NCI-H146 (cell line): ENCODE results near the gene ENG.
"Not testable (repeated sequence)": the region's sequence is repeated elsewhere in the genome, so short reads cannot be mapped to it uniquely, and the experiment has no call there.

Experiments used
- DNase-seq: peaks from one replicate; lab custom pipeline; 2025; lab: John Stamatoyannopoulos, UW

ENG gene

DNA sequence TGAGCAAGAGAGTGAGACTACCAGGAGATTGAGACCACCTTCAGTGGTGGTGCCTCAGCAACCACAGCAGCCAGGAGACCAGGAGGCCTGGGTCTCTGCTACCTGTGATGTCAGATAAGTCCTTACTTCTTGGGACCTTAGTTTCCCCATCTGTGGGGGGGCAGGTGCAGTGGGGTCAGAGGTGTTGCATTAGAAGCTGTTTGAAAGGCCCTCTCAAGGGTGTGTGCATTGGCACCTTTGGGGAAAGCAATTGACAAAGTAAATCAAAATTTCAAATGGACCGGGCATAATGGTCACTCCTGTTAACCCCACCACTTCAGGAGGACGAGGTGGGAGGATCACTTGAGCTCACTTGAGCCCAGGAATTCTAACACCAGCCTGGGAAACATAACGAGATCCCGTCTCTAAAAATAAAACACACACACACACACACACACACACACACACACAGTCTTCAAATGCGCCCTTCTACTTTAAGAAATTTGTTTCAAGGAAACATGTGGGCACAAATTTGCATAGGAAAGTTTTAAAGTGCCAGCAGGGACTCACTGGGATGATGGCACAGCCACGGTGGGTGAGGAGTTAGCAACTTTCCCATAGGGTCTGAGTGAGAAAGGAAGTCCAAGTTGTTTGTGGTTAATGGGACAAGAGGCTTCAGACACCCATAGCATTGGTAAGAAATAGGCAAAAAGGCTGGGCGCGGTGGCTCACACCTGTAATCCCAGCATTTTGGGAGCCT, 24.4 kb upstream of the ENG start:
- no peak for DNase-seq

- DNase-seq: peak; percentile 25
Observed at GRCh38 chr9:127878001-127878651, 23.7 kb upstream of the ENG start.

GRCh38 chr9:127877566-127877998, 23.1 kb upstream of the ENG start, which contains the start of gene AK1:
Gene AK1, minus strand, starts transcription at chr9:127877675. Its CDS starts 3,058 bp downstream, at chr9:127874617.
- peak; percentile 60 for DNase-seq

GRCh38 chr9:127876764-127877562, 22.5 kb upstream of the ENG start:
- DNase-seq: no peak

DNA sequence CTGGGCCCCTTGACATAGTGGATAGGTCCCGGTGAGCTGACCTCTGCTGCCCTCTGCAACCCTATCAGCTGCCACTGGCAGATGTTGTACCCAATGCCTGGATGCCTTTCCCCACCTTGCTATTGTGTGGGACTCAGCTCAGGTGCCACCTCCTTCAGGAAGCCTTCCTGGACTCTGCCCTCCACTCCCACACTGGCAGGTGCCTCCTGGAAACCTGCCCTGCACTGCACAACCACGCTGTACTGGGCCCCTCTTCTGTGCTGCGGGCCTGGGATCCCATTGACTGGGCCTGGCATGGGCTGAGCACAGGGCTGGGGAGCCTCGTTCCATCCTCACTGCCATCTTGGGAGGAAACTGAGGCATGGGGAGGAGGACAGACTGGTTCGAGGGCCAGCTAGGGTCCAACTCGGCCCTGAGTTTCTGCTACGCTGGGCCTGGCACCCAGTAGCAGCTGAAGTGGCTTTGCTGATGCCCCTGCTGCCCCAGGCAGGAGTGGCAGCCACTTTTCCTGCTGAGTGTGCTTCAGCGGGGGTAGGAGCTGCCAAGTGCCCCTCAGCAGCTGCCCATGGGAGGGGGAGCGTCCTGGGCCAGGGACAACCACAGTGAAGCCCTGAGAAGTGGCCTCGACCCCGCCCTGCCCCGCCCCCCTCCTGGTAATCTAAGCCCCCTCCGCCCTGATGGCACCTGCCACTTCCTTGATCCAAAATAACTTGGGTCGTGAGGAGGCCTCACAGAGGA, 21.7 kb upstream of the ENG start:
- no peak for DNase-seq

- no peak for DNase-seq
Observed at GRCh38 chr9:127875306-127875966, 21.0 kb upstream of the ENG start.

GRCh38 chr9:127874301-127875221, 20.1 kb upstream of the ENG start:
- DNase-seq: no peak

GRCh38 chr9:127873886-127874285, 19.4 kb upstream of the ENG start:
- DNase-seq: no peak

GRCh38 chr9:127873223-127873691, 18.8 kb upstream of the ENG start:
- DNase-seq: no peak

GRCh38 chr9:127872369-127873222, 18.1 kb upstream of the ENG start:
- no peak for DNase-seq

DNA sequence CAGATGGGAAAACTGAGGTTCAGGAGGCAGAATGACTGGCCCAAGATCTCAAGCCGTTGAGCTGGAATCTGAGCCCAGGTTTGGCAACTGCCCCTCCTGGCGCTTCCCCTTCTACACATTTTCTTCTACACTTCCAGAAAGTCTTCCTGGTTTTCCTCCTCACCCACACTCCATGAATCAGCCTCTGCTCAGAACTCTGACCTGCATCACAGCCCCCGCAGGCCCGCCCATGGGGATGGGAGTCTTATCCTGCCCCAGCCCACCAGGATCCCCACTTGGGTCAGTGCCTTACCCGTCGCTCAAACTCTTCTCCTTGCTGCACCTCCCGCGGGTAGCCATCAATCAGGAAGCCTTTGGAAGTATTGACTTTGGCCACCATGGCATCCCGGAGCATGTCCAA, 17.1 kb upstream of the ENG start:
- DNase-seq: no peak

DNA sequence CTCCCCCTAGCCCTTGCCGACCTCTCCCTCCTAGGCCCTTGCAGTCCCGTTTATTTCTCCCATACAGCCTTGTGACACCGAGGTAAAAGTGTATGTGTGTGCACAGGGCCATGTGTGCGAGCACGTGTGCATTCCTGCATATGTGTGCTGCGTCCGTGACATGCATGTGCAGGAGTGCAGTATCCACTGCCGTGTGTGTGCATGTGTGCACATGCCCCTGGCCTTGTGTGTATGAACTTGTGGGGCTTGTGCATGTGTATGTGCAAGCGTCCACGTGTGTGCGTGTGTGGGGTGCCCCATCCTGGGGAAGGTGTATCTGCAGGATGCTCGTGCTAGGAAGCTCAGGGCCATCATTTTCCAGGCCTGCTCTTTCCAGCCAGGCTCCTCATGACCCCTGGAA, 16.4 kb upstream of the ENG start:
- no peak for DNase-seq

GRCh38 chr9:127870153-127870491, 15.7 kb upstream of the ENG start:
- not testable (repeated sequence) for DNase-seq

DNA sequence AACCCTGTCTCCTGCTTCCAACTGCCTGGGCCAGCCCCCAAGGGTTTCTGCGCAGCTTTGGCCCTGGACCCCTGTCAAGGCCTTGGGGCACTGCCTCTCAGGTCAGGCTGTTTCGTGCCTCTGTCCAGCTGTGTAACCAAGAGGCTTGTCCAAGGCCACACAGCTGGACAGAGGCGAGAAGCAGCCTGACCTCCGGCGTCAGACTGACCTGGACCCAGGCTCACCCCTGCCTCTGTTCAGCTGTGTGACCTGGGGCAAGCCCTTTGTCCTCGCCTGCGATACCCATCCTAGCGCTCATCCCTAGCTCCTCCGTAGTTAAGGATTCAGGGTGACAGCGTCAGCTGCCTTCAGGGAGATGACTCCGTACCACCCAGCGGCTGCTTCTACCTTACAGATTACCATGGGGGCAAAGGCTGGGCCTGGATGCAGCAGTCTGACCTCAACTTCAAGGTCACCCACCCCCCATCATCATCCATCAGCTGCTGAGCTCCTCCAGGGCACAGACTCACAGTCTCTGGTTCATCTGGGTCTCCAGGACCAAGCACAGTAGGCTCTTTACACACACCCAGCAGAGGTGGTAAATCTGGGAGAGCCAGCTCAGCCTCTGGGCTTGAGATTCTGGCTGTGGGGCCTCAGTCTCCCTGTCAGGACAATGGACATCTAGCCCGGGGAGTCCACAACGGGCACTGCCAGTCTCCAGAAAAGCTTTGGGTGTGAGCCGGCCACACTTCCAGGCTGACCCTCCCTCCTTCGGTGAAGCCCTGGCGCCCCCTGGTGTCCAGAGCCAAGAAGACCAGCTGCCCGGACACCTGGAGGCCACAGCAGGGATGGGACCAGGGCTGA, 15.1 kb upstream of the ENG start:
- peak; percentile 70 for DNase-seq

DNA sequence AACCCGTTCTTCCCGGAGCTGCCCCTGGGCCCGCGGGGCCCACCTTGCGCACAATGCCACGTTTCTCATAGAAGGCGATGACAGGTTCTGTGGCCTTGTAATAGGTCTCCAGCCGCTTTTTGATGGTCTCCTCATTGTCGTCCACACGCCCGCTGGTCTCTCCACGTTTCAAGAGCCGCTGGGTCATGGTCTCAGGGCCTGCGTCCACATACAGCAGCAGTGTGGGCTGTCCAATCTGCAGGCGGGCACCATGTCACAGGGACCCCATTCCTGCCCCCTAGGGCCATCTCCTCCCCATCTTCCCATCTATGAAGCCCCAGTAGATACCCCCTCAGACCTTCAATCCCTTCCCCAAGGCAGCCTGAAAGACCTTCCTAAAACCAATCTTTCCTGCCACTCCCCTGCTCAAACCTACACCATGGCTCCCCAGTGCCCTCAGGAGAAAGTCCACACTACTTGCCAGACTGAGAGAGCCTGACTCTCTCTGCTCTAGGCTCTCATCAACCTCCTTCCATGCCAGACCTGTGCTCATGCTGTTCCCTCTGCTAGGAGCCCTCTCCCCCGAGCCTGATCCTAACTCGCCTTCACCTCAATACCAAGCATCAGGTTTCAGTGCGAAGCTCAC, 13.9 kb upstream of the ENG start:
- DNase-seq: no peak

DNA sequence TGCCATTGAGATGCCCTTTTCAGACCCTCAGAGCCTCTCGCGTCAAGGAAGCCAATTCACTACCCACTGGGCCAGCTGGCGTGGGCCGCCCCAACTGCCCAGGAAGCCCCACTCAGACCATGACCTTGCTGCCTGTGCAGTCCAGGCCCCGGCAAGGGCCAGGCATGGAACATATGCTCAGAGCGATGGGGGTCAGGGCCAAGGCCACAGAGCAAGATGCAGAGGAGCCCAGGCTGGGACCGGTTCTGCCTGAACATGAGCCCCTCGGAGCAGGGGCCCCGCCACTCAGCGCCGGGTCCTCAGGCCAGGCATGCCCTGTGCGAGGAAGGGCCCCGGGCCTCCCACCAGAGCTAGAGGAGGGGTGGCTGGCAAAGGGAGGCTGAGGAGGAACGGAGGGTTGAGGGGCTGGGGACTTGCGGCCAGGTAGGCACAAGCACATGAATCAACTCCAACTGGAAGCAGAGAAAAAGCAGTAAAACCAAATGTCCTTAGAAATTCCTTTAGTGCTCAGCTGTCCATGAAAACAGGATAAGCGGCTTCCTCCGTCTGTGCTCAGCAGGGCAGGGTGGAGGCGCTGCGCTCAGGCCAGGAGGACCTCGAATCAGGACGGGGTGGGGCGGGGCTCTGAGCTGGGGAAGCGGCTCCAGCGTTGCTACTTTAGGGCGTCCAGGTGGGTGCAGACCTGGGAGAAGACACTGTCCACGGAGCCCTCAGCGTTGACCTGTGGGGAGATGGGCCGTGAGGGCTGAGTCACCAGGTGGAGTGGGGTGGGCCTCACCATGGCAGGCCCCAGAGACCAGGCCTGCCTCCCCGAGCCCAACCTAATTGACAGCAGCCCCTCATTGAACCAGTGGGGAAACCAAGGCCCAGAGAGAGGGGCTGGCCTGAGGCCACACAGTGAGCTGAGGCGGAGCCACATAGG, 13.2 kb upstream of the ENG start:
- DNase-seq: no peak

DNA sequence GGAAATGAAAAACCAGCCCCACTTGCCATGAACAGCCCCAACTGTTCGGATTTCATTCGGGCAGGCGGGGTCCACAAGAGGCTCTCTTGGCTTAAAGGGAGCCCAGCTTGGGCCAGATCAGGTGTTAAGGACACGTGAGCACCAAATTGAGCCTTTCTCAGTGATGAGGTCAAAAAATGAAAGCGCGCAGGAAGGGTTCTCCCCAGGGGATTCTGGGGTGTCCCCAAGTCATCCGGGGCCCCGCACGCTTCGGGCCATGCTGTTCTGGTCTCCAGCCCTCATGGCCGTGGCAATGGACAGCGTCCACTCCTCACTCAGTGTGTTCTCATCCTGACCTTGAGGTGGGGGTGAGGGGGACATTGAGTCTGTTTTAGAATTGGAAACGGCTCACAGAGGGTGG, 12.1 kb upstream of the ENG start:
- DNase-seq: no peak
